Ascending aorta (tissue), 2 donors: Measurements from ENCODE around the gene COL5A3. TPM values are rescaled to one million over a fixed set of nuclear protein-coding genes. Genes with fewer than 3 reads are reported as not detected.

Experiments used
- DNase-seq, 2 donors: peaks; one replicate each; pipeline ENCODE4 v3.0.0-alpha.2; 2019; ENCODE audit warnings: low spot score in 2 of 2
- H3K27ac ChIP-seq, 2 donors: fragments of 200-600 bp; sonication (generic); one replicate each; pipeline ENCODE4 v1.5.1; 2016 to 2017; ENCODE audit warnings: mild to moderate bottlenecking in 1 of 2
- H3K27me3 ChIP-seq: fragments of 200-600 bp; sonication (generic); one replicate; pipeline ENCODE4 v1.5.1; 2017
- H3K36me3 ChIP-seq, 2 donors: fragments of 200-600 bp; sonication (generic); one replicate each; pipeline ENCODE4 v1.5.1; 2016
- H3K4me1 ChIP-seq, 2 donors: fragments of 200-600 bp; sonication (generic); one replicate each; pipeline ENCODE4 v1.5.1; 2016 to 2017; ENCODE audit warnings: mild to moderate bottlenecking in 1 of 2
- H3K4me3 ChIP-seq, 2 donors: fragments of 200-600 bp; sonication (generic); one replicate each; pipeline ENCODE4 v1.5.1; 2016 to 2017; ENCODE audit warnings: mild to moderate bottlenecking in 1 of 2
- H3K9me3 ChIP-seq, 2 donors: fragments of 200-600 bp; sonication (generic); one replicate each; pipeline ENCODE4 v1.5.1; 2016
- CTCF ChIP-seq, 3 experiments: fragments of 200-600 bp in 2 of 3; fragments of 450-650 bp in 1 of 3; sonication (generic) in 2 of 3; IDR thresholded peaks; one replicate each; pipeline ENCODE4 v1.5.1; 2016 to 2019; ENCODE audit warnings: antibody characterized with exemption in 3 of 3, mild to moderate bottlenecking in 1 of 3, moderate library complexity in 1 of 3
- intact Hi-C: fragments of 100-400 bp; cut with DNase I; formaldehyde crosslinking; loops from one replicate; pipeline ENCODE4 v1.15.1; 2023
- total RNA-seq: library from RNA; depleted of rRNA; stranded (reverse); fragments of >200 nt; gene quantifications from one replicate; pipeline ENCODE4 v1.1.0, GENCODE V29; 2016

Gene COL5A3
- total RNA-seq, 1 donor from 2014 or later, result 13.6 TPM

GRCh38 chr19:10043286-10043927, 33.1 kb upstream of the COL5A3 start:
- intact Hi-C loops, result no loop called here
- DNase-seq, result no peak
- H3K27me3 ChIP-seq, result no peaks in the 10 kb centered on the region
- no peak overlapping the region for H3K27ac ChIP-seq
- H3K9me3 ChIP-seq, result peaks cover 20 to 37% of the 10 kb centered on the region in 2 donors
- no peak overlapping the region for H3K4me3 ChIP-seq
- H3K36me3 ChIP-seq, result no peaks in the 10 kb centered on the region
- no peaks in the 10 kb centered on the region for H3K4me1 ChIP-seq
- no peak for TF ChIP-seq CTCF (IDR thresholded peaks at IDR 0.05)

- H3K27me3 ChIP-seq, result no peaks in the 10 kb centered on the region
- intact Hi-C loops, result no loop called here
- no peak for DNase-seq
- no peak overlapping the region for H3K4me3 ChIP-seq
- H3K9me3 ChIP-seq, result peaks cover 3 to 10% of the 10 kb centered on the region in 2 donors
- no peaks in the 10 kb centered on the region for H3K4me1 ChIP-seq
- no peaks in the 10 kb centered on the region for H3K36me3 ChIP-seq
- TF ChIP-seq CTCF (IDR thresholded peaks at IDR 0.05), result no peak
- H3K27ac ChIP-seq, result no peak overlapping the region
These were observed 27.5 kb upstream of the COL5A3 start for GRCh38 chr19:10037809-10038208.

- Histone ChIP-seq H3K4me1 (no peaks in the 10 kb centered on the region), H3K36me3 (no peaks in the 10 kb centered on the region), H3K9me3 (peaks cover 0 to 5% of the 10 kb centered on the region in 2 donors), H3K4me3 (no peak overlapping the region), H3K27me3 (no peaks in the 10 kb centered on the region), H3K27ac (no peak overlapping the region)
- DNase-seq, result no peak
- no peak for TF ChIP-seq CTCF (IDR thresholded peaks at IDR 0.05)
- intact Hi-C loops, result no loop called here
These were observed 27.1 kb upstream of the COL5A3 start for GRCh38 chr19:10037367-10037766.

- Histone ChIP-seq H3K4me3 (no peak overlapping the region), H3K36me3 (no peaks in the 10 kb centered on the region), H3K9me3 (no peaks in the 10 kb centered on the region), H3K4me1 (no peaks in the 10 kb centered on the region), H3K27ac (no peak overlapping the region), H3K27me3 (no peaks in the 10 kb centered on the region)
- no peak for DNase-seq
- intact Hi-C loops, result no loop called here
- no peak for TF ChIP-seq CTCF (IDR thresholded peaks at IDR 0.05)
These were observed 26.3 kb upstream of the COL5A3 start for GRCh38 chr19:10036601-10037071.

GRCh38 chr19:10033614-10034013, 23.3 kb upstream of the COL5A3 start:
- Histone ChIP-seq H3K27me3 (peaks cover 8% of the 10 kb centered on the region), H3K36me3 (no peaks in the 10 kb centered on the region), H3K9me3 (no peaks in the 10 kb centered on the region), H3K27ac (no peak overlapping the region), H3K4me1 (no peaks in the 10 kb centered on the region), H3K4me3 (no peak overlapping the region)
- TF ChIP-seq CTCF (IDR thresholded peaks at IDR 0.05), result no peak
- no peak for DNase-seq
- intact Hi-C loops, result no loop called here
